ENCODE measurements around the gene SLC24A4. TPM values are rescaled to one million over a fixed set of nuclear protein-coding genes. Genes with fewer than 3 reads are reported as not detected.

SLC24A4 gene
- total and polyA plus RNA-seq, 2 donors (not counting 3 experiments of a cell fraction or from before 2014, with no cell fraction given): 0.07 to 0.08 TPM

DNA sequence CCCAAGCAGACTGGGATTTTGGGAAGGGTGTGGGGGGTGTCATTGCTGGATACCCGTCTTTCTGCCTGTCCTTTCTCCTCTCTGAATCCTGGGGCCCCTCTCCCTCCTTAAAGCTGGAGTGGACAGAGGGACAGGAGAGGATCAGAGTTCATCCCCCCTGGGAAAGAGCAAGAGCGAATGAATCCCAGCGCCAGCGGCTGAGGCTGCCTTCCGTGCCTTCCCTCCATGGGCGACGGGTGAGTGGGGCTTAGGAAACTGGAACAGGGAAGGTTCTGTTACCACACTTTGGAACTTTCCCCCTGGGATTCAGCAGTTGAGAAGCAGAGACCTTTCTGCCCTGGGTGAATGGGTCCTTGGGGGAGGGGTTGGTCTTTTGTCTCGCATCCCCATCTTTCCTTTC lies 174.4 kb downstream of the SLC24A4 start:
- Histone ChIP-seq H3K9me1 (replicated peaks; ENCODE audit: control insufficient read depth, extremely low read depth, insufficient read depth, low read length) (no peaks in the 10 kb centered on the region), H3K9me3 (replicated peaks; ENCODE audit: control insufficient read depth, insufficient read depth, low read length) (no peaks in the 10 kb centered on the region), H3K4me1 (ENCODE audit: control insufficient read depth, extremely low read depth, insufficient read depth, low read length) (no peaks in the 10 kb centered on the region), H4K20me1 (replicated peaks; ENCODE audit: control insufficient read depth, extremely low read depth, insufficient read depth, low read length) (no peaks in the 10 kb centered on the region), H2AFZ (ENCODE audit: low read depth, low read length) (no peak overlapping the region), H3K4me2 (ENCODE audit: insufficient read depth, low read length) (no peak overlapping the region), H3K36me3 (ENCODE audit: control insufficient read depth in 2 of 2, extremely low read depth in 1 of 2, insufficient read depth in 2 of 2, low read length in 2 of 2) (no peaks in the 10 kb centered on the region), H3K4me3 (replicated peaks in 1 of 3; ENCODE audit: insufficient read depth in 1 of 3, low read depth in 1 of 3, low read length in 3 of 3) (no peak overlapping the region), H3K27ac (ENCODE audit: insufficient read depth, low read depth, low read length) (no peak overlapping the region), H3K79me2 (ENCODE audit: control insufficient read depth, insufficient read depth, low read length) (no peaks in the 10 kb centered on the region), H3K27me3 (ENCODE audit: control insufficient read depth in 2 of 2, insufficient read depth in 2 of 2, low read length in 2 of 2) (peaks cover 2 to 3% of the 10 kb centered on the region in 2 experiments), H3K9ac (replicated peaks; ENCODE audit: extremely low read depth, insufficient read depth, low read length) (no peak overlapping the region)
- intact Hi-C loops (cut with micrococcal nuclease) (no loop called here), dilution Hi-C loops (cut with MboI; ENCODE audit: extremely low pct_ligation_motif_present, low sequenced_read_pairs) (no loop called here)
- POLR2A ChIA-PET: no interaction called here
- DNase-seq (ENCODE audit: low read depth, low spot score) (no peak), FAIRE-seq (no peak)
- no TSS peak for BruUV-seq (replicated peaks)
- CTCF ChIA-PET: no interaction called here
- TF ChIP-seq JUN (IDR thresholded peaks at IDR 0.05; ENCODE audit: borderline replicate concordance, insufficient read depth, insufficient read length, low read depth) (no peak), FOS (IDR thresholded peaks at IDR 0.05; ENCODE audit: borderline replicate concordance, insufficient read depth, low read length) (no peak), POLR2AphosphoS5 (IDR thresholded peaks at IDR 0.05; ENCODE audit: insufficient read depth, low read depth, low read length) (no peak), POLR2A (IDR thresholded peaks at IDR 0.05; ENCODE audit: low read depth, low read length) (no peak), GATA2 (IDR thresholded peaks at IDR 0.05; ENCODE audit: insufficient read depth, insufficient read length, low read depth, low read length) (no peak)
- TF ChIP-seq, protein P1, sequence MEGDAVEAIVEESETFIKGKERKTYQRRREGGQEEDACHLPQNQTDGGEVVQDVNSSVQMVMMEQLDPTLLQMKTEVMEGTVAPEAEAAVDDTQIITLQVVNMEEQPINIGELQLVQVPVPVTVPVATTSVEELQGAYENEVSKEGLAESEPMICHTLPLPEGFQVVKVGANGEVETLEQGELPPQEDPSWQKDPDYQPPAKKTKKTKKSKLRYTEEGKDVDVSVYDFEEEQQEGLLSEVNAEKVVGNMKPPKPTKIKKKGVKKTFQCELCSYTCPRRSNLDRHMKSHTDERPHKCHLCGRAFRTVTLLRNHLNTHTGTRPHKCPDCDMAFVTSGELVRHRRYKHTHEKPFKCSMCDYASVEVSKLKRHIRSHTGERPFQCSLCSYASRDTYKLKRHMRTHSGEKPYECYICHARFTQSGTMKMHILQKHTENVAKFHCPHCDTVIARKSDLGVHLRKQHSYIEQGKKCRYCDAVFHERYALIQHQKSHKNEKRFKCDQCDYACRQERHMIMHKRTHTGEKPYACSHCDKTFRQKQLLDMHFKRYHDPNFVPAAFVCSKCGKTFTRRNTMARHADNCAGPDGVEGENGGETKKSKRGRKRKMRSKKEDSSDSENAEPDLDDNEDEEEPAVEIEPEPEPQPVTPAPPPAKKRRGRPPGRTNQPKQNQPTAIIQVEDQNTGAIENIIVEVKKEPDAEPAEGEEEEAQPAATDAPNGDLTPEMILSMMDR (IDR thresholded peaks at IDR 0.05; ENCODE audit: extremely low read depth in 1 of 2, insufficient read depth in 1 of 2, low read depth in 1 of 2, low read length in 2 of 2): no peak

DNA sequence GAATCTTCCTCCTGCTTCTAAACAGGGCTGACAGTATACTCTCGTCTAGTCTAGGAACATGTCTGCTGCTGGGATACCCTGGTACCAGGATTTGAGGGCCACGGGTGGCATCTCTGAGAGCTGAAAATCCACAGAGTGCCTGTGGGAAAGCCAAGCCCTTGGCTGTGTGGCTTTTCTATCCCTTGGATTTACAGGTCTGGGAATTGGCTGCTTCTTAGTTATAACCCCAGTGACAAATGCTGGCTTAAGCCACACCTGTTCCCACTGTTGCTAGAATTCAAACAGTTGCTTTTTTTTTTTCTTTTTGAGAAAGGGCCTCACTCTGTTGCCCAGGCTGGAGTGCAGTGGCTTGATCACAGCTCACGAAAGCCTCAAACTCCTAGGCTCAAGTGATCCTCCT lies 176.3 kb downstream of the SLC24A4 start:
- Histone ChIP-seq H3K9me3 (replicated peaks; ENCODE audit: control insufficient read depth, insufficient read depth, low read length) (no peaks in the 10 kb centered on the region), H4K20me1 (replicated peaks; ENCODE audit: control insufficient read depth, extremely low read depth, insufficient read depth, low read length) (no peaks in the 10 kb centered on the region), H3K9me1 (replicated peaks; ENCODE audit: control insufficient read depth, extremely low read depth, insufficient read depth, low read length) (no peaks in the 10 kb centered on the region), H3K27me3 (ENCODE audit: control insufficient read depth in 2 of 2, insufficient read depth in 2 of 2, low read length in 2 of 2) (peaks cover 2 to 3% of the 10 kb centered on the region in 2 experiments), H3K4me3 (replicated peaks in 1 of 3; ENCODE audit: insufficient read depth in 1 of 3, low read depth in 1 of 3, low read length in 3 of 3) (no peak overlapping the region), H3K9ac (replicated peaks; ENCODE audit: extremely low read depth, insufficient read depth, low read length) (no peak overlapping the region), H3K27ac (ENCODE audit: insufficient read depth, low read depth, low read length) (no peak overlapping the region), H3K36me3 (ENCODE audit: control insufficient read depth in 2 of 2, extremely low read depth in 1 of 2, insufficient read depth in 2 of 2, low read length in 2 of 2) (no peaks in the 10 kb centered on the region), H3K4me1 (ENCODE audit: control insufficient read depth, extremely low read depth, insufficient read depth, low read length) (peaks cover 2% of the 10 kb centered on the region), H2AFZ (ENCODE audit: low read depth, low read length) (no peak overlapping the region), H3K79me2 (ENCODE audit: control insufficient read depth, insufficient read depth, low read length) (no peaks in the 10 kb centered on the region), H3K4me2 (ENCODE audit: insufficient read depth, low read length) (no peak overlapping the region)
- ChIA-PET CTCF (interaction anchor here (1.4 kb wide), 1 partner anchor 12 kb away, joined by 3 read pairs; no protein-coding TSS in a partner anchor), POLR2A (no interaction called here)
- BruUV-seq (replicated peaks): no TSS peak
- FAIRE-seq (no peak), DNase-seq (ENCODE audit: low read depth, low spot score) (no peak)
- intact Hi-C loops (cut with micrococcal nuclease) (no loop called here), dilution Hi-C loops (cut with MboI; ENCODE audit: extremely low pct_ligation_motif_present, low sequenced_read_pairs) (no loop called here)
- TF ChIP-seq, protein P1 (IDR thresholded peaks at IDR 0.05; ENCODE audit: extremely low read depth in 1 of 2, insufficient read depth in 1 of 2, low read depth in 1 of 2, low read length in 2 of 2): no peak
- TF ChIP-seq MYC (IDR thresholded peaks at IDR 0.05; ENCODE audit: low read depth, low read length) (no peak), EZH2 (IDR thresholded peaks at IDR 0.05; ENCODE audit: borderline replicate concordance, low read depth, low read length, severe bottlenecking) (no peak), MAX (IDR thresholded peaks at IDR 0.05; ENCODE audit: insufficient read depth, insufficient read length) (no peak), GATA2 (IDR thresholded peaks at IDR 0.05; ENCODE audit: insufficient read depth, insufficient read length, low read depth, low read length) (no peak), POLR2AphosphoS5 (IDR thresholded peaks at IDR 0.05; ENCODE audit: insufficient read depth, low read depth, low read length) (no peak), FOS (IDR thresholded peaks at IDR 0.05; ENCODE audit: borderline replicate concordance, insufficient read depth, low read length) (no peak), POLR2A (IDR thresholded peaks at IDR 0.05; ENCODE audit: low read depth, low read length) (no peak), JUN (IDR thresholded peaks at IDR 0.05; ENCODE audit: borderline replicate concordance, insufficient read depth, insufficient read length, low read depth) (no peak)

Data from endothelial cell of umbilical vein (primary cell).